ENCODE data around the gene ICAM4.

ICAM4 gene

DNA sequence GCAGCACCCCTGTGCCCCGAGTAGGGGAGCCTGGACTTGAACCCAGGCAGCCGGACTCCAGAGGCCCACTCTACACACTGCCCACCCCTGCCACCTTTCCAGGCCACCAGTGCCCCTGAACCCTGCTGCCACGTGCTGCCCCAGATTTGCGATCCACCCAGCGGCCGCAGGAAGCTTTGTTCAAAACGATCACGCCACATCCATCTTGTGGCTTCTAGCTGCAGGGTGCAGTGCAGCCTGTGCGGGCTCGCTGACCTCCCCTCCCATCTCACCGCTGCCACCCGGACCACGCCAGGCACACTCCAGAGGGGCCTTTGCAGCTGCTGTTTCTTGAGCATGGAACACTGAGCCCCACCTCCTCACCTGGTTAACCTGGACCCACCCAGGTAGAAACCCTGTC is 42.8 kb downstream of the ICAM4 start:
- Histone ChIP-seq H4K20me1 (ENCODE audit: control insufficient read depth, insufficient read depth, low read depth, low read length) (peaks cover 18% of the 10 kb centered on the region), H3K4me3 (ENCODE audit: low read length) (no peak overlapping the region), H3F3A (ENCODE audit: control insufficient read depth, insufficient read depth) (no peaks in the 10 kb centered on the region), H3K9me3 (ENCODE audit: control insufficient read depth, insufficient read depth, low read length) (no peaks in the 10 kb centered on the region), H3K27ac (ENCODE audit: low read depth, low read length) (no peak overlapping the region), H3K36me3 (ENCODE audit: control insufficient read depth, low read length) (peaks cover 75% of the 10 kb centered on the region), H3K4me2 (ENCODE audit: low read length) (no peak overlapping the region), H3K79me2 (ENCODE audit: control insufficient read depth, low read length) (peaks cover 71% of the 10 kb centered on the region), H3K27me3 (ENCODE audit: control insufficient read depth, low read length) (no peaks in the 10 kb centered on the region), H3K4me1 (ENCODE audit: control insufficient read depth, low read length) (peaks cover 20% of the 10 kb centered on the region), H3K9me2 (replicated peaks; ENCODE audit: control insufficient read depth, low read length) (no peaks in the 10 kb centered on the region)
- TF ChIP-seq, protein P1, sequence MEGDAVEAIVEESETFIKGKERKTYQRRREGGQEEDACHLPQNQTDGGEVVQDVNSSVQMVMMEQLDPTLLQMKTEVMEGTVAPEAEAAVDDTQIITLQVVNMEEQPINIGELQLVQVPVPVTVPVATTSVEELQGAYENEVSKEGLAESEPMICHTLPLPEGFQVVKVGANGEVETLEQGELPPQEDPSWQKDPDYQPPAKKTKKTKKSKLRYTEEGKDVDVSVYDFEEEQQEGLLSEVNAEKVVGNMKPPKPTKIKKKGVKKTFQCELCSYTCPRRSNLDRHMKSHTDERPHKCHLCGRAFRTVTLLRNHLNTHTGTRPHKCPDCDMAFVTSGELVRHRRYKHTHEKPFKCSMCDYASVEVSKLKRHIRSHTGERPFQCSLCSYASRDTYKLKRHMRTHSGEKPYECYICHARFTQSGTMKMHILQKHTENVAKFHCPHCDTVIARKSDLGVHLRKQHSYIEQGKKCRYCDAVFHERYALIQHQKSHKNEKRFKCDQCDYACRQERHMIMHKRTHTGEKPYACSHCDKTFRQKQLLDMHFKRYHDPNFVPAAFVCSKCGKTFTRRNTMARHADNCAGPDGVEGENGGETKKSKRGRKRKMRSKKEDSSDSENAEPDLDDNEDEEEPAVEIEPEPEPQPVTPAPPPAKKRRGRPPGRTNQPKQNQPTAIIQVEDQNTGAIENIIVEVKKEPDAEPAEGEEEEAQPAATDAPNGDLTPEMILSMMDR (IDR thresholded peaks at IDR 0.05; ENCODE audit: low read depth, low read length, poor library complexity, severe bottlenecking): no peak
- no peak for TF ChIP-seq EZH2phosphoT487 (IDR thresholded peaks at IDR 0.05; ENCODE audit: borderline replicate concordance, low read length)

DNA sequence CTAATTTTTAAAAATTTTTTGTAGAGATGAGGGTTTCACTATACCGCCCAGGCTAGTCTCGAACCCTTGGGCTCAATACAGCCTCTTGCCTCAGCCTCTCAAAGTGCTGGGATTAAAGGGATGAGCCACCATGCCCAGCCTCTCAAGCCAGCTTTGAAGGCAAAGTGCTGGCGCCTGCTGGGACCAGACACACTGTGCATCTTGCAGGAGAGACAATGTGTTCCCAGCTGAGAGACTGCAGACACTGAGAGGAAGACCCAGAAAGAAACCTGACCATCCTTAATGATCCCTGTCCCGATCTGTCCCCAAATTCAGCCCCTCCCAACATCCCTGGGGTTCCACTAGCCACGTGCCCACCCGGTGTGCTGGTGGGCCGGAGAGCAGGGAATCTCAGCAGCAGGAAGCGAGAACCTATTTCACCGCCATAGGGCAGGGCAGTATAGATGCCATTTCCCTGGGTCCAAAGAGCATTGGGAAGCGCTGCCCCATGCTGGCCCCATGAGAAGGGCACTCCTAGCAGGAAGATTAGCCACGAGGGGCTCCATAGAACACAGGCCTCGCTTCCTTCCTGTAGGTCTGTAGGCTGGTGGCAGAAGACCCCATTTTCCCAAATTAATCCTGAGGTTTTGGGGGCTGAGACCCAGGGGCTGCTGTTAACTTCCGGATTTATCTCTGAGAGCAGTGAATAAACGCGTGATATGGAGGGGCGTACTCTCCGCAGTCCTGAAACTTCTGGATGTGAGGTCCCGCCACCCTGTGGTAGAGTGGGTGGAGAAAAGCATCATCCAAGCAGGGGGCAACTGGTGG is 45.6 kb downstream of the ICAM4 start:
- no peaks in the 10 kb centered on the region for H3K9me2 ChIP-seq (replicated peaks; ENCODE audit: control insufficient read depth, low read length)
- no peak for TF ChIP-seq EZH2phosphoT487 (IDR thresholded peaks at IDR 0.05; ENCODE audit: borderline replicate concordance, low read length)
- TF ChIP-seq, protein P1 (IDR thresholded peaks at IDR 0.05; ENCODE audit: low read depth, low read length, poor library complexity, severe bottlenecking): no peak
- H3K4me1 ChIP-seq (ENCODE audit: control insufficient read depth, low read length): peaks cover 28% of the 10 kb centered on the region
- H3K9me3 ChIP-seq (ENCODE audit: control insufficient read depth, insufficient read depth, low read length): no peaks in the 10 kb centered on the region
- H3F3A ChIP-seq (ENCODE audit: control insufficient read depth, insufficient read depth): no peaks in the 10 kb centered on the region; the same call in 1 of the 2 replicates
- peaks cover 68% of the 10 kb centered on the region for H3K79me2 ChIP-seq (ENCODE audit: control insufficient read depth, low read length)
- peaks cover 18% of the 10 kb centered on the region for H4K20me1 ChIP-seq (ENCODE audit: control insufficient read depth, insufficient read depth, low read depth, low read length)
- H3K27me3 ChIP-seq (ENCODE audit: control insufficient read depth, low read length): no peaks in the 10 kb centered on the region
- H3K27ac ChIP-seq (ENCODE audit: low read depth, low read length): peak overlapping the region; percentile 80
- peaks cover 54% of the 10 kb centered on the region for H3K36me3 ChIP-seq (ENCODE audit: control insufficient read depth, low read length)
- peak overlapping the region; percentile 91 for H3K4me3 ChIP-seq (ENCODE audit: low read length)
- peak overlapping the region; percentile 91 for H3K4me2 ChIP-seq (ENCODE audit: low read length)

DNA sequence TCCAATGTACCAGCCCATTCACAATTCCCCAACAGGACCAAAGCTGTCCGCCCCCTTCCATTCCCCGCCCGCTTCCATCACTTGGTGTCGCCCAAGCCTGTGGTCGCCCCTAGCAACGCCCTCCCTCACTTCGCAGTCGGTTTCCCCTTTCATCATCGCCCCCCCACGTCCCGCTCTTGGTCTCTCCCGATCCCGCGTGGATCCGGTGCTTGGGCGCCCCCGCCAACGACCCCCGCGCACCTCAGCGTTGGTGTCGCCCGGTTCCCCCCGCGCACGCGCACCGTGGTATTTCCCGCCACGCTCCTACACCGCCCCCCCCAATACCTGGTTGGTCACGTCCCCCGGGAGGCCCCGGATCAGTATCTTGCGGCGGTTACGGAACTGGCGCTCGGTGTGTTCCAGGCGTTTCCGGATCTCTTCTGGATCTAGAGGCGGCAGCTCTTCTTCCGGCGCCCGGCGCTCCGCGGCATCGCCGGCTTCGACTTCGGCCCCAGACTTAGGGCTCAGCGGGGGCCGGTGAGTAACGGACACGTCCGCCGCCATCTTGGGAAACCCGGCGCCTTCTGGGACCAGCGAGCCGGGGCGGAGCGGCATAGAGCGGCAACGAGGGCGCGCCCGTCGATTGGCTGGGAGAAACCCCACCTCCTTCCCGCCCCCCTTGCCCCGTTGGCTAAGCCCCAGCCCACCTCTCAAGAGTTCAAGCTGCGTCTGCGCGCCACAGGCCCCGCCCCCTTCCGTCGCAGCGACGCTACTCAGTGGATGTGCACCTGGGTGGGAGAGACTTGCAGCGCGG is 46.4 kb downstream of the ICAM4 start, which contains the start of gene RAVER1:
RAVER1 (minus strand) TSS at position 565 of the 793 bp plus-strand sequence; CDS start at position 543, 22 bp downstream.
- H3K9me2 ChIP-seq (replicated peaks; ENCODE audit: control insufficient read depth, low read length): no peaks in the 10 kb centered on the region
- H3K36me3 ChIP-seq (ENCODE audit: control insufficient read depth, low read length): peaks cover 46% of the 10 kb centered on the region
- H4K20me1 ChIP-seq (ENCODE audit: control insufficient read depth, insufficient read depth, low read depth, low read length): peaks cover 18% of the 10 kb centered on the region
- H3K27ac ChIP-seq (ENCODE audit: low read depth, low read length): peak within 1 kb of the TSS; percentile 80
- H3K79me2 ChIP-seq (ENCODE audit: control insufficient read depth, low read length): peaks cover 61% of the 10 kb centered on the region
- no peaks in the 10 kb centered on the region for H3K9me3 ChIP-seq (ENCODE audit: control insufficient read depth, insufficient read depth, low read length)
- H3F3A ChIP-seq (ENCODE audit: control insufficient read depth, insufficient read depth): no peaks in the 10 kb centered on the region; the same call in 1 of the 2 replicates
- TF ChIP-seq EZH2phosphoT487 (IDR thresholded peaks at IDR 0.05; ENCODE audit: borderline replicate concordance, low read length): no peak
- TF ChIP-seq, protein P1 (IDR thresholded peaks at IDR 0.05; ENCODE audit: low read depth, low read length, poor library complexity, severe bottlenecking): peak; percentile 0
- peaks cover 28% of the 10 kb centered on the region for H3K4me1 ChIP-seq (ENCODE audit: control insufficient read depth, low read length)
- H3K4me2 ChIP-seq (ENCODE audit: low read length): peak within 1 kb of the TSS; percentile 91
- H3K4me3 ChIP-seq (ENCODE audit: low read length): peak within 1 kb of the TSS; percentile 91
- no peaks in the 10 kb centered on the region for H3K27me3 ChIP-seq (ENCODE audit: control insufficient read depth, low read length)

Measured in DOHH2 (cell line).